ENCODE measurements around the gene MYBPH.

DNA sequence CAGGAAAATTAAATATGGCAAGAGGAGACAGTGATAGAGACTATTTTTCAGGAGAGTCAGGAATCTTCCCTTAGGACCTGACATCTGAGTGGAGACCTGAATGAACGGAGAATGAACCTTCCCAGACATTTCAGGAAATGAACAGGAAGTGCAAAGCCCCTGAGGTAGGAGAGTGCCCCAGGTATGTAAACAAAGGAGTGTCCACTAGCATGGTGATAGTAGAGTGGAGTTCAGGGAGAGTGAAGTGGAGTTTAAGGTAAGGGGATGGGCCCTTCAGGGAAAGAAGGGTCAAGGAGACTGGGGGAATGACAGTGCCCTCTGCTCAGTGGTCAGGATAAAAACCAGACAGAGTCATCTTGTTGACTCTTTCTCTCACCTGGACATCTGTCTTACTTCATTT, 19.3 kb downstream of the MYBPH start:
- TF ChIP-seq POLR2A (IDR thresholded peaks at IDR 0.05; ENCODE audit: extremely low read depth, insufficient read length) (no peak), MYC (IDR thresholded peaks at IDR 0.05; ENCODE audit: low read depth, low read length) (no peak)
- TF ChIP-seq, protein P1, sequence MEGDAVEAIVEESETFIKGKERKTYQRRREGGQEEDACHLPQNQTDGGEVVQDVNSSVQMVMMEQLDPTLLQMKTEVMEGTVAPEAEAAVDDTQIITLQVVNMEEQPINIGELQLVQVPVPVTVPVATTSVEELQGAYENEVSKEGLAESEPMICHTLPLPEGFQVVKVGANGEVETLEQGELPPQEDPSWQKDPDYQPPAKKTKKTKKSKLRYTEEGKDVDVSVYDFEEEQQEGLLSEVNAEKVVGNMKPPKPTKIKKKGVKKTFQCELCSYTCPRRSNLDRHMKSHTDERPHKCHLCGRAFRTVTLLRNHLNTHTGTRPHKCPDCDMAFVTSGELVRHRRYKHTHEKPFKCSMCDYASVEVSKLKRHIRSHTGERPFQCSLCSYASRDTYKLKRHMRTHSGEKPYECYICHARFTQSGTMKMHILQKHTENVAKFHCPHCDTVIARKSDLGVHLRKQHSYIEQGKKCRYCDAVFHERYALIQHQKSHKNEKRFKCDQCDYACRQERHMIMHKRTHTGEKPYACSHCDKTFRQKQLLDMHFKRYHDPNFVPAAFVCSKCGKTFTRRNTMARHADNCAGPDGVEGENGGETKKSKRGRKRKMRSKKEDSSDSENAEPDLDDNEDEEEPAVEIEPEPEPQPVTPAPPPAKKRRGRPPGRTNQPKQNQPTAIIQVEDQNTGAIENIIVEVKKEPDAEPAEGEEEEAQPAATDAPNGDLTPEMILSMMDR (IDR thresholded peaks at IDR 0.05; ENCODE audit: low read depth, low read length), result no peak
